Measurements from ENCODE around the gene TRABD. TPM values are rescaled to one million over a fixed set of nuclear protein-coding genes. Genes with fewer than 3 reads are reported as not detected.

TRABD gene
- total RNA-seq, 2 donors from 2014 or later, result 46.4 to 63.5 TPM

GRCh38 chr22:50208939-50209892 lies 23.5 kb downstream of the TRABD start:
- DNase-seq (no peak), ATAC-seq (peak; percentile 18)
- intact Hi-C loops (cut with DNase I, micrococcal nuclease), result loop anchor here in 1 of 2 donors (5.0 kb wide), 1 partner anchor 62 kb away; no protein-coding TSS in a partner anchor

GRCh38 chr22:50209893-50210292 lies 24.2 kb downstream of the TRABD start:
- ATAC-seq (peak; percentile 70), DNase-seq (peak in 1 of 2 donors; percentile 81)
- intact Hi-C loops (cut with DNase I, micrococcal nuclease), result loop anchor here (5.0 kb wide), 1 partner anchor 63 kb away; no protein-coding TSS in a partner anchor

DNA sequence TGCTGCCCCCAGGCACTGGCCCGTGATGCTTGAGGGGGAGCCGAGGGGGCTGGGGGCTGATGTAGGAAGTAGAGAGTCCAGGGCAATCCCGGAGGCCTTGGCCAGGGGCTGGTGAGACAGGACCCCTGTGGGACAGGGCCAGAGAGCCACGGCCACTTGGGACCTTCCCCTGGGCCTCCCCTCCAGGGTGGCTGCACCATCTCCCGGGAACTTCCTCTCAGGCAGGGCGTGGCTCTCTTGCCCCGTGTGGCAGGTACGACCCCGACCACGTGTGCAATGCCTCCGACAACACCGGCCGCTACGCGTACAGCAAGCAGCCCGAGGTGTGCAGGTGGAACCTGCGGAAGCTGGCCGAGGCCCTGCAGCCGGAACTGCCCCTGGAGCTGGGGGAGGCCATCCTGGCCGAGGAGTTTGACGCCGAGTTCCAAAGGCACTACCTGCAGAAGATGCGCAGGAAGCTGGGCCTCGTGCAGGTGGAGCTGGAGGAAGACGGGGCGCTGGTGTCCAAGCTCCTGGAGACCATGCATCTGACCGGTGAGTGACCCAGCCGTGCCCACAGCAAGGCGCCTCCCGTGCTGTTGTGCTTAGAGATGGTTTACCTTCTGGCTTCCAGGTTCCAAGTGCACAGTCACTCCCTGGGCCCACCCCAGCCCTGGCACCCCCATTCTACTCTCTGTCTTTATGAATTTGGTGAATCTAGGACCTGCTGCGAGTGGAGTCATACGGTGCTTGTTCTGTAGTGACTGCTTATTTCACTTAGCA lies 24.8 kb downstream of the TRABD start:
- DNase-seq (no peak), ATAC-seq (no peak)
- intact Hi-C loops (cut with DNase I, micrococcal nuclease), result loop anchor here in 1 of 2 donors (5.0 kb wide), 1 partner anchor 63 kb away; no protein-coding TSS in a partner anchor

DNA sequence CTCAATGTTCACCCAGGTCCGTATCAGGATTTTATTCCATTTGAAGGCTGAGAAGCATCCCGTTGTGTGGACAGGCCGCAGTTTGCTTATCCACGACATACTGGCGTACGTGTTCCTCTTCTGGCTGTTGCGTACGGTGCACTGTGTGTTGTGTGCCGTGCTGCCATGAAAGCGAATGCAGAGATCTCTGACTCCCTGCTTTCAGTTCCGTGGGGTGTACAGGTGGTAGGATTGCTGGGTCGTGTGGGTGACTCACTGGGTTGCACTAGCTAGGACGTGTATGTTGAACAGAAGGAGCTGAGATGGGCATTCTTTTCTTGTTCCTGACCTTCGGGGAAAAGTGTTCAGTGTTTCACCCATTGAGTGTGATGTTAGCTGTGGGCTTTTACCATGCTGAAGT lies 25.4 kb downstream of the TRABD start:
- intact Hi-C loops (cut with DNase I, micrococcal nuclease), result loop anchor here in 1 of 2 donors (5.0 kb wide), 1 partner anchor 64 kb away; no protein-coding TSS in a partner anchor
- DNase-seq, result no peak
- no peak for ATAC-seq

GRCh38 chr22:50213263-50213662 lies 27.6 kb downstream of the TRABD start:
- ATAC-seq (no peak), DNase-seq (no peak)
- intact Hi-C loops (cut with DNase I, micrococcal nuclease), result loop anchor here in 1 of 2 donors (5.0 kb wide), 1 partner anchor 66 kb away; no protein-coding TSS in a partner anchor

DNA sequence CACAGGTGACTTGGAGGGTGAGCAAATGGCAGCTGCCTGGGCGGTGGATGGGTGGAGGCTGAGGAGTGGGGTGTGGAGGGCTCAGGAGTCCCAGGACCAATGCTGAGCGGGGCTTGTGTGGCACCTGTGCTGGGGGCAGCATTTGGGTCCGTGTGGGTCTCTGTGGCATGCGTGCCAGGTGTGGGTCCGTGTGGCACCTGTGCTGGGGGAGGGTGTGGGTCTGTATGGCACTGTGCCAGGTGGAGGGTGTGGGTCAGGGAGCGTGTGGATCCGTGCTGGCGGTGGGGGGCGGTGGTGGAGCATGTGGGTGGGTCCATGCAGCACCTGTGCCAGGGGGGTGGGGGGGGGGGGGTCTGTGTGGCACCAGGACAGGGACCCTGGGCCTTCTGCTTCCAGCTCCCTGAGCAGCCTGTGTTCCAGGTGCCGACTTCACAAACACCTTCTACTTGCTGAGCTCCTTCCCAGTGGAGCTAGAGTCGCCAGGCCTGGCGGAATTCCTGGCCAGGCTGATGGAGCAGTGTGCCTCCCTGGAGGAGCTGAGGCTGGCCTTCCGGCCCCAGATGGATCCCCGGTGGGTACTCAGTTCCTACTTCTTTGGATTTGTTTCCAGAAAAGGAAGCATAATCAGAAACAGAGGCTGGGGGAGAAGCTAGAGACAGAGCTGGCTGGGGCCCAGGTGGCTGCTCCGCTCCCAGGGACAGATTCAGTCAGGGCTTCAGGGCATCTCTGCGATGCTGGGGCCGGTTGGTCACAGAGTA lies 29.8 kb downstream of the TRABD start:
- DNase-seq (no peak), ATAC-seq (no peak)
- intact Hi-C loops (cut with DNase I, micrococcal nuclease), result no loop called here

GRCh38 chr22:50216055-50216683 lies 30.5 kb downstream of the TRABD start:
- intact Hi-C loops (cut with DNase I, micrococcal nuclease), result no loop called here
- DNase-seq (no peak), ATAC-seq (no peak)

- intact Hi-C loops (cut with DNase I, micrococcal nuclease), result no loop called here
- ATAC-seq (no peak), DNase-seq (no peak)
Observed at GRCh38 chr22:50216684-50217520, 31.2 kb downstream of the TRABD start.

DNA sequence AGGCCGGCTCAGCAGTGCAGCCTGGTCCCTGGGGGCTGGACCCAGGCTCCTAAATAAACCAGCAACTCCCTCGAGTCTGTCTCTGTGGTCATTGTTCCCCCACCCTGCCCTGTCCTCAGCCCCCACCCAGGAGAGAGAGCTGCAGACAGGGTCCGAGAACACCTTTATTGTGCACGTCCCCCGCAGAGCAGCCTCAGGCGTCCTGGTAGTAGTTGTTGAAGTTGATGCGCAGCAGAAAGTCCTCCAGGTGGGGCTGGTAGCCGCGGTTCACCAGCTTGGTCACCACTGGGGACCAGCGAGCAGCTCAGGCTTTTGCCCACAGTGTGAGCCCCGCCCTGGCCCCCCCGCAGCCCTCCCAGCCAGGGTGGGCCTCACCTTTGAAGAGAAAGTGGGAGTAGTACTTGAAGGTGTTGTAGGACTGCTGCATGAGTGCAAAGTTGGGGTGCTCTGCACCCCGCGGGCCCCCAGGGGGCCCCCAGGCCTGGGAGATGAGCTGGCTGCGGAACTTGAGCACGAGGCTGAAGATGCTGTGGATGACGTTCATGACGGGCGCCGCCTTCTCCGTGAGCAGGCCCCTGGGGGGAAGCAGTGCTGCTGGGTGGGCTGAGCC lies 31.9 kb downstream of the TRABD start:
- no peak for DNase-seq
- intact Hi-C loops (cut with DNase I, micrococcal nuclease), result no loop called here
- no peak for ATAC-seq

DNA sequence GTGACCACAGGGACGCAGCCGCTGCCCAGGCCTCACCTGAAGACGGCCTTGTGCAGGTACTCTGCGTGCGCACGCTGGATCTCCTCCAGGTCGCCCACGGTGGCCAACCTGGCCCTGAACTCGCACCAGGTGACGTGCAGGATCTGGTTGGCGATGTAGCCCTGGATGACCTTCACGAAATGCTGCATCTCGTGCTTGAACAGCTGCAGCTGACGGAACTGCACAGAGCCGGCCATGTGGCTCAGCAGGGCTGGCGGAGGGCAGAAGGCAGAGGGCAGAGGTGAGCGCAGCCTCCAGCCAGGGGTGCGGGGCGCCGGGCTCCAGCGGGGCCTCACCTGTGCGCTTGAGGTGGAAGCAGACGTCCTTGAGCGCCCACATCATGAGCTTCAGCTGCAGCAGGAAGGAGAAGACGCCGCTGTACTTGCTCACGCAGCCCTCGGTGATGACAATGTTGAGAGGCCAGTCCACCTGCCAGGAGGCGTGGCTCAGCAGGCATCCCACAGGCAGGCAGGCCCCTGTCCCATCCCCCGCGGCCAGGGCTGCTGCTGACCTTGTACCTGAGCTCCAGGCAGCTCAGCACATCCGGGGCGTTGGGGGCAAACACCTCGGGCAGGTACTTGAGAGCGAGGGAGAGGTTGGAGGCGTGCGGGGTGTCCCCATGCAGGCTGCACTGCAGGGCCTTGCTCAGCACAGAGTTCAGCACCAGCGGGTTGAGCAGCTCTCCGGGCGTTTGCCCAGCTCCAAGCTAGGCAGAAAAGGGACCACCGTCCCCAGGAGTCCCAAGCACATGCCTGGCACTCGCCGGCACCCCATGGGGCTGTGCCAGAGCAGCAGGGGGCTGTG lies 32.7 kb downstream of the TRABD start:
- intact Hi-C loops (cut with DNase I, micrococcal nuclease), result no loop called here
- DNase-seq (no peak), ATAC-seq (peak; percentile 8)

- intact Hi-C loops (cut with DNase I, micrococcal nuclease), result no loop called here
- ATAC-seq, result peak; percentile 92
- DNase-seq, result peak; percentile 88 to 89
Observed at GRCh38 chr22:50218996-50219727, 33.4 kb downstream of the TRABD start.

DNA sequence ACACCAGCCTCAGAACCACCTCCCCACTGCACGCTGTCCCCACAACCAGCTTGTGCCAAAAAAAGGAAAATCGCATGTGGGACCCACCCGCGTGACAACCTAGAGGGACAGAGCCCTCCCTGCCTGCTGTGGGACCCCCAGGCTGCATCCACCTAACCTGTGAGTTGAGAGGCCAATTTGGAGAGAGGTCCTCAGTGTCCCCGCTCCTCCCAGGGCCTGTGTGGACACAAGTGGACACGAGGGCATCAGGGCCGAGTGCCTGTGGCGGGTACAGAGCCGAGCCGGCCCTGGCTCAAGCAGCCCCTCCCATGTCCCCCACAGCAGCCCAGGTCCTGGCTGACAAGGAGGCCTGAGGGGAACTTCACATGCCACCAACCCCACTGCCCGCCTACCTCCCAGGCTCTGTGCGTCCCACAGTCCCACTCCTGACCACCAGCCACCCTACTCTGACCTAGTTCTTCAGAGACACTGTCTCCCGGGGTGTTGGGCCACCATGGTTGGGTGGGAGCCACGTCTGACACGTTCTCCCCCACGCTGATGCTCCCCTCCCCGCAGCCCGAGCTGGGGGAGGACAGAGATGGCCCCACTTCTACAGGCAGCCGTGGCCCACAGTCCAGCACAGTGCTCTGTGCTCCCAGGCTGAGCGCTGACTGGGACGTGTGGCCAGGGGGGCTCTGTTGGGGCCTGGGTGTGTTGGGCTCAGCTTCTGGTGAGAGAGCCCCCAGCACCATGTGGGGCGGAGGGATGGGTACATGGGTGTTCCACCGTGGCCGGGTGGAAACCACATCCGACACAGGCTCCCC lies 34.3 kb downstream of the TRABD start:
- DNase-seq (no peak), ATAC-seq (no peak)
- intact Hi-C loops (cut with DNase I, micrococcal nuclease), result no loop called here

DNA sequence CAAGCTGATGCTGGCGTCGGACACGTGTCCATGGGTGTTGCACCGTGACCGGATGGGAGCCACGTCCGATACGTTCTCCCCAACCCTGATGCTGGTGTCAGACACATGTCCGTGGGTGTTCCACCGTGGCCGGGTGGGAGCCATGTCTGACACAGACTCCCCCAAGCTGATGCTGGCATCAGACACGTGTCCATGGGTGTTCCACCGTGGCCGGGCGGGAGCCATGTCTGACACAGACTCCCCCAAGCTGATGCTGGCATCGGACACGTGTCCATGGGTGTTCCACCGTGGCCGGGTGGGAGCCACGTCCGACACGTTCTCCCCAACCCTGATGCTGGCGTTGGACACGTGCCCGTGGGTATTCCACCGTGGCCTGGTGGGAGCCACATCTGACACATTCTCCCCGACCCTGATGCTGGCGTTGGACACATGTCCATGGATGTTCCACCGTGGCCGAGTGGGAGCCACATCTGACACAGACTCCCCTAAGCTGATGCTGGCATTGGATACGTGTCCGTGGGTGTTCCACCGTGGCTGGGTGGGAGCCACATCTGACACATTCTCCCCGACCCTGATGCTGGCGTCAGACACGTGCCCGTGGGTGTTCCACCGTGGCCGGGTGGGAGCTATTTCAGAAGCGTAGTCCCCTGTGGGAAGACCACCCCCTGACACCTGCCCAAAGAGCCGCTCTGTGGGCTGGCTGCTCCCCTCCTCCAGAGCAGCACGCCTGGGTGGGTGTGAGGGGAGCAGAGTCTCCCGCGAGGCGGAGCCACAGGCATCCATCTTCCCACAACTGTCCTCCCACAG lies 35.1 kb downstream of the TRABD start:
- ATAC-seq, result no peak
- intact Hi-C loops (cut with DNase I, micrococcal nuclease), result no loop called here
- DNase-seq, result no peak
